ENCODE data around the gene AHR.

- TF ChIP-seq CTCF (IDR thresholded peaks at IDR 0.05; ENCODE audit: poor library complexity) (no peak), EZH2 (IDR thresholded peaks at IDR 0.05; ENCODE audit: borderline replicate concordance) (no peak)
Measured at GRCh38 chr7:17362439-17363105, 64.1 kb downstream of the AHR start.
